ENCODE results near the gene COX4I1. TPM values are rescaled to one million over a fixed set of nuclear protein-coding genes. Genes with fewer than 3 reads are reported as not detected.

Gene COX4I1
- total RNA-seq, 1 experiment from 2014 or later: 506 TPM

DNA sequence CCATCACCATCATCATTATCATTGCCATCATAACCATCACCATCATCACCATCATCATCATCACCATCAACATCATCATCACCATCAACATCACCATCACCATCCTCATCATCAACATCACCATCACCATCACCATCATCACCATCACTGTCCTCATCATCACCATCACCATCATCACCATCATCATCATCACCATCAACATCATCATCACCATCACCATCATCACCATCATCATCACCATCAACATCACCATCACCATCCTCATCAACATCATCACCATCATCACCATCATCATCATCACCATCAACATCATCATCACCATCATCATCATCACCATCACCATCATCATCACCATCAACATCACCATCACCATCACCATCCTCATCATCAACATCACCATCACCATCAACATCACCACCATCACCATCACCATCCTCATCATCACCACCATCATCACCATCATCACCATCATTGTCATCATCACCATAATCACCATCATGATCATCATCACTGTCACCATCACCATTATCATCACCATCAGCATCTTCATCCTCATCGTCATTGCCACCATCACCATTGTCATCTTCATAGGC lies 23.9 kb downstream of the COX4I1 start:
- H4K5ac ChIP-seq (ENCODE audit: insufficient read length, low read depth, low read length): no peak overlapping the region
- Mint-ChIP-seq H3K27ac (no peak overlapping the region), H3K4me1 (peaks cover 3 to 4% of the 10 kb centered on the region in 2 experiments), H3K27me3 (ENCODE audit: low read depth) (peaks cover 29% of the 10 kb centered on the region), H3K9me3 (no peaks in the 10 kb centered on the region; a peak in 1 of 5 replicates), H3K36me3 (ENCODE audit: insufficient read depth in 1 of 3, low read depth in 3 of 3) (no peaks in the 10 kb centered on the region), H3K4me3 (no peak overlapping the region)
- H4K8ac ChIP-seq (replicated peaks; ENCODE audit: insufficient read length, low read depth, low read length): no peak overlapping the region
- H3K18ac ChIP-seq (ENCODE audit: insufficient read length, low read depth, low read length): no peak overlapping the region
- H3K4ac ChIP-seq (ENCODE audit: low read depth, low read length): no peak overlapping the region
- H3K4me2 ChIP-seq (ENCODE audit: insufficient read depth, insufficient read length, low read length): no peak overlapping the region
- H4K20me1 ChIP-seq (ENCODE audit: control insufficient read depth, insufficient read depth, insufficient read length): no peaks in the 10 kb centered on the region
- no peaks in the 10 kb centered on the region for H3K4me1 ChIP-seq (ENCODE audit: insufficient read depth, low read length)
- no peak overlapping the region for H4K91ac ChIP-seq (ENCODE audit: insufficient read length, low read depth, low read length)
- no peak overlapping the region for H3K14ac ChIP-seq (ENCODE audit: insufficient read depth, low read length)
- no peak overlapping the region for H2BK120ac ChIP-seq (ENCODE audit: low read depth, low read length, poor library complexity, severe bottlenecking)
- no peaks in the 10 kb centered on the region for H3K23me2 ChIP-seq (ENCODE audit: insufficient read length, low read depth, low read length, poor library complexity, severe bottlenecking)
- H2BK15ac ChIP-seq (ENCODE audit: low read depth, low read length): no peak overlapping the region
- H3K27me3 ChIP-seq (ENCODE audit: insufficient read depth, low read length): no peaks in the 10 kb centered on the region
- H2BK5ac ChIP-seq (ENCODE audit: insufficient read length, low read length): no peak overlapping the region
- no peak overlapping the region for H3K9ac ChIP-seq (ENCODE audit: extremely low read depth, insufficient read length, low read length)
- no peak for DNase-seq
- no peak overlapping the region for H3K56ac ChIP-seq (ENCODE audit: insufficient read length, low read depth, low read length)
- H2AK5ac ChIP-seq (ENCODE audit: insufficient read length, low read length): no peak overlapping the region
- TF ChIP-seq, protein P1, sequence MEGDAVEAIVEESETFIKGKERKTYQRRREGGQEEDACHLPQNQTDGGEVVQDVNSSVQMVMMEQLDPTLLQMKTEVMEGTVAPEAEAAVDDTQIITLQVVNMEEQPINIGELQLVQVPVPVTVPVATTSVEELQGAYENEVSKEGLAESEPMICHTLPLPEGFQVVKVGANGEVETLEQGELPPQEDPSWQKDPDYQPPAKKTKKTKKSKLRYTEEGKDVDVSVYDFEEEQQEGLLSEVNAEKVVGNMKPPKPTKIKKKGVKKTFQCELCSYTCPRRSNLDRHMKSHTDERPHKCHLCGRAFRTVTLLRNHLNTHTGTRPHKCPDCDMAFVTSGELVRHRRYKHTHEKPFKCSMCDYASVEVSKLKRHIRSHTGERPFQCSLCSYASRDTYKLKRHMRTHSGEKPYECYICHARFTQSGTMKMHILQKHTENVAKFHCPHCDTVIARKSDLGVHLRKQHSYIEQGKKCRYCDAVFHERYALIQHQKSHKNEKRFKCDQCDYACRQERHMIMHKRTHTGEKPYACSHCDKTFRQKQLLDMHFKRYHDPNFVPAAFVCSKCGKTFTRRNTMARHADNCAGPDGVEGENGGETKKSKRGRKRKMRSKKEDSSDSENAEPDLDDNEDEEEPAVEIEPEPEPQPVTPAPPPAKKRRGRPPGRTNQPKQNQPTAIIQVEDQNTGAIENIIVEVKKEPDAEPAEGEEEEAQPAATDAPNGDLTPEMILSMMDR (conservative IDR thresholded peaks at IDR 0.05): no peak
- H3K27ac ChIP-seq (ENCODE audit: insufficient read length, low read depth, low read length): no peak overlapping the region
- H3K79me2 ChIP-seq (ENCODE audit: insufficient read depth, low read length): no peaks in the 10 kb centered on the region
- no peaks in the 10 kb centered on the region for H3K79me1 ChIP-seq (ENCODE audit: insufficient read depth, low read depth, low read length, poor library complexity, severe bottlenecking)
- no peaks in the 10 kb centered on the region for H3K9me3 ChIP-seq (ENCODE audit: control insufficient read depth, low read depth, low read length)
- no CpG with 5 or more reads among the region's 1 CpG for WGBS (ENCODE audit: extremely low coverage, insufficient read length, low lambda C conversion rate)
- H3T11ph ChIP-seq (ENCODE audit: low read length): no peak overlapping the region
- H3K23ac ChIP-seq (ENCODE audit: insufficient read length, low read depth, low read length): no peak overlapping the region
- no peak overlapping the region for H2BK12ac ChIP-seq (ENCODE audit: insufficient read length, low read depth, low read length)
- no peak overlapping the region for H2AFZ ChIP-seq (ENCODE audit: low read length)
- H2BK20ac ChIP-seq (ENCODE audit: low read depth, low read length, poor library complexity, severe bottlenecking): no peak overlapping the region

Measured in H9 (cell line).